Raji (cell line): ENCODE results near the gene SLCO2B1.

Experiments
- POLR2A ChIP-seq: IDR thresholded peaks from 2 replicates; pipeline ENCODE4 v1.6.1; 2011; ENCODE audit warnings: low read depth, low read length, control low read depth; ENCODE audit not compliant: insufficient read depth

SLCO2B1 gene

GRCh38 chr11:75208446-75208845, 57.5 kb downstream of the SLCO2B1 start:
- no peak for TF ChIP-seq POLR2A

DNA sequence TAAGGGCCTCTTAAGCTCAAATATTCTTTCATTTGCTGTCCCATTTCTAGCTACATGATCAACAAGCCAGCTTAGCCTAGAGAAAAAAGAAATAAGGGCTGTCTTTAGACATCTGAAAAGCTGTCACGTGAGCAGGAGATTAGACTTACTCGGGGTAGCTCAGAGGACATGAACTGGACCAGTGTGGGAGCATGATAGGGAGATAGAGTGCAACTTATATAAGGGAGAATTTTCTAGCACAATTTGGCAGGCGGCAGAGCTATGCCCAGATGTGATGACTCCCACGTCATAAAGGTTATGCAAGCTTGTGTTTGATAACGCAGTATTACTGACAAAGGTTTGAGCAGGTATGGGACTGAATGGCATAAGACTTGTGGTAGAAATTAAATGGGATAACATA, 61.5 kb downstream of the SLCO2B1 start:
- no peak for TF ChIP-seq POLR2A

DNA sequence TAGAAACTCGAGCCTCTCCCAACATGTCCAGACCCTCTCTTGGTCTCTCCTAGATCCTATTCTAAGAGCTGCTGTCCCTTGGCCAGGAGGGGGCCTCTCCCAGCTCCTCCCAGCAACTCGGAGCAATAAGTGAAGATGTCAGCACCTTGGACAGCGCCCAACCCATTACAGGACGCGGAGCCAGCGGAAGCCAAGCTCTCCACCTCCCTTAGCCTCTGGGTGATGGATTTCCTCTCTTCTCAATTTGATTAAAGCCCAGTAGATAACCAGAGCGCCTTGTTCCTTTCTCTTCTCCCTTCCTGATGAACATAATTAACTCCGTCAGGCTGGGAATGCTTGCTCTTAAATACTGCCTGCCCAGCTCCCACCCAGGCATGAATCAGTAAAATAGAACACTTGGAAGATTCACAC, 63.5 kb downstream of the SLCO2B1 start:
- no peak for TF ChIP-seq POLR2A

- TF ChIP-seq POLR2A, result no peak
Measured at GRCh38 chr11:75214843-75215242, 63.9 kb downstream of the SLCO2B1 start.

- TF ChIP-seq POLR2A, result no peak
Measured at GRCh38 chr11:75219869-75220268, 69.0 kb downstream of the SLCO2B1 start.

GRCh38 chr11:75223954-75224643, 73.2 kb downstream of the SLCO2B1 start:
- no peak for TF ChIP-seq POLR2A

DNA sequence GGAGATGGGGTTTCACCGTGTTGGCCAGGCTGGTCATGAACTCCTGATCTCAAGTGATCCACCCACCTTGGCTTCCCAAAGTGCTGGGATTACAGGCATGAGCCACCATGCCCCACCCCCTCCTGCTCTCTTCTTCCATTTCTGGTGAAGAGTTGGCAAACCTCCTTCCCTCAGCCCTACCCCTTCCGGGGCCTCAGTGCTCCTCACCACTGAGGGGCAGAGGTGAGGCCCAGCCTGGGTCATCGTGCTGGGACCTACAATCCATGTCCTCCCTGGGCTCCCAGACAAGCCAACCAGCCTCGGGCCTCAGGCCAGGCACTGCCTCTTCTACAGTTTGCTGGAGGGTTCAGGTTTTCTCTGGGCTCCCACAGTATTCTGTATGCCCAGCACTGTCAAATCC, 74.9 kb downstream of the SLCO2B1 start:
- no peak for TF ChIP-seq POLR2A

- no peak for TF ChIP-seq POLR2A
Measured at GRCh38 chr11:75229466-75229865, 78.6 kb downstream of the SLCO2B1 start.

GRCh38 chr11:75230621-75231020, 79.7 kb downstream of the SLCO2B1 start:
- no peak for TF ChIP-seq POLR2A

DNA sequence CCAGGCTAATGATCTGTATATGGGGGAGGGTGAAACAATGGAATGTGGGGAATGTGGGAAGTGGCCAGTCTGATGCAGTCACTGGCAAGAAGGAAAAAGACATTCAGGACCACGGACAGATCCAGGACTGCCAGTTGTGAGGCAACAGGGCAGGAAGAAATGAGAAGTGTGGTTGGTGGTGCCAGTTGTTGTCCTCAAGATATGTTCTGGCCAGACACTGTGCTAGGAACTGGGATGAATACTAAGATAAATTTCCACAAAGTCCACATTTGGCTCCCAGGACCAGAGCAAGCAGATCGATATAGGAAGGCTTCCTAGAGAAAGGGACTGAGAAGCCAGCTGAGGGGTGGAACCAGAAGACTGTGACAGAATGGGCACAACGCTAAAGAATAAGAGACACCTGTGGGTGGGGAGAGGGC, 82.9 kb downstream of the SLCO2B1 start:
- no peak for TF ChIP-seq POLR2A

GRCh38 chr11:75236062-75236461, 85.2 kb downstream of the SLCO2B1 start:
- TF ChIP-seq POLR2A, result no peak

DNA sequence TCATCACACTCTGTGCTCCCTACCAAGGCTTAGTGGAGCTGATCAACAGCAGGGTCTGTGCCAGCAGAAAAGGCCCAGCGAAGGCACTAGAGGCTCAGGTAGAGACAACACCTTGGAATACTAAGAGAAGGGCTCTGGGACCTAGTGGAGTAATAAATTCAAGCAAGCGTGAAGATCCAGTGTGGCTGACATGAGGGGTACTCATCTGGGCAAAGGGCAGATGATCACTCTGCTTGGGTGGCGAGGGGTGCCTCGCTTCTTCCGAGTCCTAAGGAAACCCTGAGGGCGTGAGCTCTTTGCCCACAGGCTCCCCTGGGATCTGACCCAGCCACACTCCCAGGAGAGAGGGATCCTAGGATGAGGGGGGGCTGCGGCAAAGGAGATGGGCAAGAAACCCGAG, 86.1 kb downstream of the SLCO2B1 start:
- no peak for TF ChIP-seq POLR2A

- no peak for TF ChIP-seq POLR2A
Measured at GRCh38 chr11:75238595-75239440, 87.9 kb downstream of the SLCO2B1 start.

GRCh38 chr11:75239531-75240290, 88.8 kb downstream of the SLCO2B1 start:
- no peak for TF ChIP-seq POLR2A

GRCh38 chr11:75240311-75241035, 89.6 kb downstream of the SLCO2B1 start, which contains the start of gene TPBGL:
TSS of gene TPBGL (plus strand) at chr11:75240774. CDS start at chr11:75241050, 276 bp downstream.
- no peak for TF ChIP-seq POLR2A
